IMR-90 (cell line): Measurements from ENCODE around the gene ZBTB46. TPM values are rescaled to one million over a fixed set of nuclear protein-coding genes. Genes with fewer than 3 reads are reported as not detected.

Experiments used
- ATAC-seq: fragments of 200-7000 bp; cut with Tn5 transposase; 2 replicates; pipeline ENCODE4 v1.9.1; 2020; ENCODE audit warnings: low read depth, mild to moderate bottlenecking, moderate library complexity
- BruUV-seq: library from RNA; stranded (reverse); fragments of 400-500 nt; replicated peaks from 2 replicates; lab custom pipeline; 2021; lab: Mats Ljungman, UMichigan
- CTCF ChIA-PET: fragments of 300-600 bp; formaldehyde crosslinking; extraction: SDS; loops from one replicate; lab custom pipeline; 2021; ENCODE audit warnings: antibody characterized with exemption; lab: Yijun Ruan, JAX
- POLR2A ChIA-PET: fragments of 300-600 bp; sonication (Branson Sonifier 250); formaldehyde crosslinking; loops from one replicate; lab custom pipeline; 2022; ENCODE audit warnings: antibody characterized with exemption; ENCODE audit not compliant: unreplicated experiment; lab: Charles Lee
- DNase-seq: peaks from one replicate; pipeline ENCODE4 v3.0.0; 2013
- H2AFZ ChIP-seq: replicated peaks from 2 replicates; pipeline ENCODE3; 2013; ENCODE audit warnings: low read length, mild to moderate bottlenecking; ENCODE audit not compliant: poor library complexity
- H2AK5ac ChIP-seq: 2 replicates; pipeline ENCODE4 v1.6.1; 2013; ENCODE audit warnings: low read depth, low read length, inconsistent platforms
- H2AK9ac ChIP-seq: replicated peaks from 2 replicates; pipeline ENCODE3; 2013; ENCODE audit warnings: mild to moderate bottlenecking, low read depth, low read length, moderate library complexity; ENCODE audit not compliant: poor library complexity
- H2BK120ac ChIP-seq: 2 replicates; pipeline ENCODE4 v1.6.1; 2013; ENCODE audit warnings: low read depth, low read length, inconsistent platforms
- H2BK15ac ChIP-seq: 3 replicates; pipeline ENCODE4 v1.6.1; 2013; ENCODE audit warnings: low read depth, low read length, inconsistent platforms
- H2BK20ac ChIP-seq: 2 replicates; pipeline ENCODE4 v1.6.1; 2013; ENCODE audit warnings: low read depth, mild to moderate bottlenecking, inconsistent platforms, low read length, moderate library complexity
- H2BK5ac ChIP-seq: 2 replicates; pipeline ENCODE4 v1.6.1; 2013; ENCODE audit warnings: mild to moderate bottlenecking, low read depth, low read length, inconsistent platforms; ENCODE audit not compliant: poor library complexity, severe bottlenecking
- H3K14ac ChIP-seq: replicated peaks from 2 replicates; pipeline ENCODE4 v1.6.1; 2013; ENCODE audit warnings: low read depth, low read length, inconsistent platforms
- H3K18ac ChIP-seq: 2 replicates; pipeline ENCODE4 v1.6.1; 2013; ENCODE audit warnings: low read depth, low read length, control low read depth
- H3K23ac ChIP-seq: 2 replicates; pipeline ENCODE4 v1.6.1; 2013; ENCODE audit warnings: low read depth, low read length, inconsistent platforms
- H3K27ac ChIP-seq: 2 replicates; pipeline ENCODE4 v1.5.1; 2013; ENCODE audit warnings: mild to moderate bottlenecking, control low read depth, low read length; ENCODE audit not compliant: insufficient read depth
- H3K27me3 ChIP-seq: 2 replicates; pipeline ENCODE4 v1.6.1; 2013; ENCODE audit warnings: low read length; ENCODE audit not compliant: control insufficient read depth, insufficient read depth
- H3K36me3 ChIP-seq: 2 replicates; pipeline ENCODE4 v1.6.1; 2013; ENCODE audit warnings: low read length, mixed read lengths; ENCODE audit not compliant: control insufficient read depth, insufficient read depth
- H3K4ac ChIP-seq: 2 replicates; pipeline ENCODE4 v1.6.1; 2013; ENCODE audit warnings: low read depth, low read length, inconsistent platforms
- H3K4me1 ChIP-seq: 2 replicates; pipeline ENCODE4 v1.6.1; 2013; ENCODE audit warnings: low read length, mixed read lengths; ENCODE audit not compliant: control insufficient read depth, insufficient read depth
- H3K4me2 ChIP-seq: 2 replicates; pipeline ENCODE4 v1.6.1; 2013; ENCODE audit warnings: low read depth, mild to moderate bottlenecking, control low read depth, low read length, moderate library complexity
- H3K4me3 ChIP-seq: 2 replicates; pipeline ENCODE4 v1.5.1; 2013; ENCODE audit warnings: low read depth, mild to moderate bottlenecking, control low read depth, low read length, moderate library complexity; ENCODE audit not compliant: insufficient read depth
- H3K56ac ChIP-seq: 2 replicates; pipeline ENCODE4 v1.6.1; 2013; ENCODE audit warnings: low read length, inconsistent platforms; ENCODE audit not compliant: insufficient read depth; ENCODE audit errors: extremely low read depth
- H3K79me1 ChIP-seq, 2 experiments: 2 replicates each; pipeline ENCODE4 v1.6.1; 2013; ENCODE audit warnings: low read length in 2 of 2, inconsistent platforms in 1 of 2, low read depth in 1 of 2
- H3K9ac ChIP-seq: 2 replicates; pipeline ENCODE4 v1.6.1; 2013; ENCODE audit warnings: low read depth, low read length, control low read depth
- H3K9me1 ChIP-seq: 2 replicates; pipeline ENCODE4 v1.6.1; 2013; ENCODE audit warnings: low read length, inconsistent platforms; ENCODE audit not compliant: insufficient read depth
- H3K9me3 ChIP-seq: 2 replicates; pipeline ENCODE4 v1.6.1; 2013; ENCODE audit warnings: low read length; ENCODE audit not compliant: control insufficient read depth, insufficient read depth
- H4K20me1 ChIP-seq: 2 replicates; pipeline ENCODE4 v1.6.1; 2013; ENCODE audit warnings: low read length, inconsistent platforms; ENCODE audit not compliant: insufficient read depth
- H4K5ac ChIP-seq: 2 replicates; pipeline ENCODE4 v1.6.1; 2013; ENCODE audit warnings: mild to moderate bottlenecking, low read depth, low read length, control low read depth
- H4K8ac ChIP-seq, 2 experiments: 2 replicates each; pipeline ENCODE4 v1.6.1; 2013; ENCODE audit warnings: low read depth in 2 of 2, low read length in 2 of 2, control low read depth in 1 of 2, inconsistent platforms in 1 of 2
- H4K91ac ChIP-seq: 2 replicates; pipeline ENCODE4 v1.6.1; 2013; ENCODE audit warnings: low read depth, low read length, inconsistent platforms; ENCODE audit not compliant: insufficient read depth
- BHLHE40 ChIP-seq: fragments of 150-350 bp; IDR thresholded peaks from 2 replicates; pipeline ENCODE4 v1.6.1; 2016; ENCODE audit warnings: mild to moderate bottlenecking, low read depth, low read length
- CEBPB ChIP-seq: IDR thresholded peaks from 2 replicates; pipeline ENCODE4 v1.6.1; 2012; ENCODE audit warnings: low read depth, low read length, improper control_type of control experiment
- CHD1 ChIP-seq: IDR thresholded peaks from 2 replicates; pipeline ENCODE4 v1.6.1; 2012; ENCODE audit warnings: low read depth, low read length, improper control_type of control experiment
- CTCF ChIP-seq: conservative IDR thresholded peaks from 2 replicates; pipeline ENCODE4 v1.5.1; 2012; ENCODE audit warnings: mild to moderate bottlenecking, low read depth, low read length, improper control_type of control experiment
- ELK1 ChIP-seq: fragments of 150-350 bp; IDR thresholded peaks from 2 replicates; pipeline ENCODE4 v1.6.1; 2016; ENCODE audit warnings: low read depth, mild to moderate bottlenecking, low read length, moderate library complexity, borderline replicate concordance
- MAFK ChIP-seq: IDR thresholded peaks from 2 replicates; pipeline ENCODE4 v1.6.1; 2012; ENCODE audit warnings: low read depth, low read length, improper control_type of control experiment
- MAZ ChIP-seq: IDR thresholded peaks from 2 replicates; pipeline ENCODE4 v1.6.1; 2012; ENCODE audit warnings: low read depth, mild to moderate bottlenecking, low read length, improper control_type of control experiment, moderate library complexity, borderline replicate concordance
- MXI1 ChIP-seq: IDR thresholded peaks from 2 replicates; pipeline ENCODE4 v1.6.1; 2012; ENCODE audit warnings: low read depth, mild to moderate bottlenecking, low read length, moderate library complexity, borderline replicate concordance
- RAD21 ChIP-seq: IDR thresholded peaks from 2 replicates; pipeline ENCODE4 v1.6.1; 2012; ENCODE audit warnings: low read length, improper control_type of control experiment
- RFX5 ChIP-seq: IDR thresholded peaks from 2 replicates; pipeline ENCODE4 v1.8.0; 2012; ENCODE audit warnings: low read depth, mild to moderate bottlenecking, low read length, moderate library complexity
- SMC3 ChIP-seq: fragments of 150-350 bp; IDR thresholded peaks from 2 replicates; pipeline ENCODE4 v1.6.1; 2016; ENCODE audit warnings: low read depth, mild to moderate bottlenecking, antibody characterized with exemption, low read length, moderate library complexity
- USF2 ChIP-seq: fragments of 150-350 bp; IDR thresholded peaks from 2 replicates; pipeline ENCODE4 v1.6.1; 2017; ENCODE audit warnings: mild to moderate bottlenecking, antibody characterized with exemption, low read length, low read depth
- WGBS, 2 experiments: methylation state at CpG; one replicate each; pipeline versions ENCODE4 v1.1.5 to v1.1.7; 2013; ENCODE audit warnings: missing lambda C conversion rate in 2 of 2; ENCODE audit not compliant: insufficient read length in 1 of 2; ENCODE audit errors: extremely low coverage in 2 of 2; 5-methylcytosine and 5-hydroxymethylcytosine counted together
- dilution Hi-C: fragments of 300-500 bp; cut with HindIII; formaldehyde crosslinking; loops from one replicate; pipeline ENCODE4 v1.14.3; 2018; ENCODE audit warnings: low sequenced_read_pairs; ENCODE audit not compliant: unreplicated experiment
- in situ Hi-C: fragments of 300-500 bp; cut with MboI; formaldehyde crosslinking; loops from 3 replicates; pipeline ENCODE4 v1.14.3; 2019; ENCODE audit warnings: low sequenced_read_pairs, inconsistent platforms, mixed read lengths
- intact Hi-C: fragments of 100-400 bp; cut with micrococcal nuclease; formaldehyde crosslinking; loops from 2 replicates; pipeline ENCODE4 v1.10.0; 2022
- polyA plus RNA-seq, 3 experiments: library from polyadenylated mRNA; depleted of rRNA; stranded (reverse); fragments of >200 nt; gene quantifications; 2 replicates each; pipeline ENCODE4 v1.2.3, GENCODE V29; 2012; ENCODE audit warnings: low replicate concordance in 1 of 3
- total RNA-seq: library from RNA; depleted of rRNA; stranded (reverse); fragments of >200 nt; gene quantifications from 2 replicates; pipeline ENCODE4 v1.2.3, GENCODE V29; 2012

The ZBTB46 gene
- total and polyA plus RNA-seq, 2 of the 4 experiments (the other 2 are of a cell fraction), result 4.2 to 14.9 TPM

GRCh38 chr20:63864978-63865640 is 34.0 kb upstream of the ZBTB46 start, which contains the start of gene TPD52L2:
Gene TPD52L2 (plus strand): TSS chr20:63865270. CDS start chr20:63865366, 96 bp downstream.
- no peaks in the 10 kb centered on the region for H3K9me3 ChIP-seq
- peak; percentile 87 for ATAC-seq
- peaks cover 24% of the 10 kb centered on the region for H3K36me3 ChIP-seq
- H3K9ac ChIP-seq, result peak within 1 kb of the TSS; percentile 94
- peak within 1 kb of the TSS; percentile 96 for H2AFZ ChIP-seq
- peaks cover 6% of the 10 kb centered on the region for H4K20me1 ChIP-seq
- peak within 1 kb of the TSS; percentile 81 for H4K91ac ChIP-seq
- H3K27ac ChIP-seq, result peak within 1 kb of the TSS; percentile 94
- H3K79me1 ChIP-seq, result peaks cover 16 to 57% of the 10 kb centered on the region in 2 experiments
- peak within 1 kb of the TSS; percentile 97 for H3K4ac ChIP-seq
- H4K8ac ChIP-seq, result peak within 1 kb of the TSS; percentile 59 to 100
- no peaks in the 10 kb centered on the region for H3K27me3 ChIP-seq
- H2AK5ac ChIP-seq, result peak within 1 kb of the TSS; percentile 94
- H3K4me3 ChIP-seq, result peak within 1 kb of the TSS; percentile 69
- CTCF ChIA-PET, result interaction anchor here (0.6 to 1.2 kb wide), 4 partner anchors 71 to 327 kb away, joined by 3 to 10 read pairs (median 6); partner anchors contain the start of gene PTK6
- H3K9me1 ChIP-seq, result no peaks in the 10 kb centered on the region; the same call in 1 of the 2 replicates
- peak within 1 kb of the TSS; percentile 99 for H2AK9ac ChIP-seq
- peak within 1 kb of the TSS; percentile 87 for H3K56ac ChIP-seq
- POLR2A ChIA-PET, result interaction anchor here (1.6 kb wide), 1 partner anchor 115 kb away, joined by 4 read pairs; no protein-coding TSS in a partner anchor
- H3K4me2 ChIP-seq, result peak within 1 kb of the TSS; percentile 79
- in situ Hi-C loops, result loop anchor here (10.0 kb wide), 2 partner anchors 160 to 330 kb away; partner anchors contain the start of genes ARFRP1, PTK6 and ZGPAT
- peak within 1 kb of the TSS; percentile 35 for H2BK120ac ChIP-seq
- peak within 1 kb of the TSS; percentile 94 for H3K14ac ChIP-seq
- no peak within 1 kb of the TSS for H2BK20ac ChIP-seq
- no TSS peak for BruUV-seq
- H4K5ac ChIP-seq, result peak within 1 kb of the TSS; percentile 82
- H2BK5ac ChIP-seq, result peak within 1 kb of the TSS; percentile 74
- peak within 1 kb of the TSS; percentile 45; the same call in 1 of the 3 replicates for H2BK15ac ChIP-seq
- intact Hi-C loops, result loop anchor here (1.0 to 2.0 kb wide), 4 partner anchors 35 to 158 kb away; partner anchors contain the start of gene ARFRP1
- H3K23ac ChIP-seq, result peak within 1 kb of the TSS; percentile 46; the same call in 1 of the 2 replicates
- H3K18ac ChIP-seq, result peak within 1 kb of the TSS; percentile 27
- dilution Hi-C loops, result no loop called here
- WGBS, 2 experiments, result 0% methylated on average over 27 of the region's 68 CpGs; no CpG with 5 or more reads in 1 of the 2 experiments
- H3K4me1 ChIP-seq, result peaks cover 6% of the 10 kb centered on the region
- DNase-seq, result peak; percentile 97
- TF ChIP-seq BHLHE40, result peak; percentile 99
- TF ChIP-seq CHD1, result no peak
- TF ChIP-seq MAZ, result peak; percentile 53; the same call in 1 of the 2 replicates
- TF ChIP-seq ELK1, result no peak
- 0 out of 2 replicates have a peak, but pooled peaks have one; percentile 14 for TF ChIP-seq RFX5
- no peak for TF ChIP-seq RAD21
- TF ChIP-seq MXI1, result peak; percentile 95
- no peak; the same call in 1 of the 2 replicates for TF ChIP-seq SMC3
- no peak for TF ChIP-seq MAFK
- peak; percentile 98 for TF ChIP-seq CEBPB
- no peak for TF ChIP-seq CTCF
- TF ChIP-seq USF2, result peak; percentile 97
